ENCODE data around the gene AXIN2. TPM values are rescaled to one million over a fixed set of nuclear protein-coding genes. Genes with fewer than 3 reads are reported as not detected.

AXIN2 gene
- total RNA-seq, 1 donor from 2014 or later = under 0.01 TPM

DNA sequence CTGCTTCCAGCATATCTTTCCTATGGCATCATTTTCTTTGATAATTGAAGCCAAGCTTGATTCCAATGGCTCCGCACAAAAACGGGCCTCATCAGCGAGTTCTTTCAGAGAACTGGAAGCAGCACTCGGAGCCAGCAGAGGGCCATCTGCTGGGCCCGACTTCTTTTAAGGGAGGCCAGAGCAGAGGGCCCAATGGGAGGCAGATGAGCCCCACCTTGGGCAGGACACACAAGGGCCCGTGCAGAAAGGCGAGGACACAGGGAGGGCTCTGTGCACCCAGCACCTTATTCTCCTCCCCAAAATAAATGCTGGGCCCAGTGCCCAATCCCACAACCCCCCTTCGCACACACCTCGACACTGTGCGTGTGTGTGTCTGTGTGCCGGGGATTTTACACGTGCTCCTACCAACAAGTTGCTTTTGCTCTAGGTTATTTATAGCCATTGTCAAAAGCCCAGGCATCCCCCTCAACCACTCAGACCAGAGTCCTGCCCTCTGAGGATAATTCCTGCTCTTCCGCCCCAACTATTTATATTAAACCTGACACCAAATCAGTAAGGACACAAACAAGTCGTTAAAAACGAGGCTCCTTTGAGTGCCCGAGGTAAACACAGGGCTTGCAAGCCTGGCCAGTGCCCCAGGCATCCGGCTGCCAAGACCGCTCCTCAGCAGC is 6.8 kb downstream of the AXIN2 start:
- Histone ChIP-seq H3K36me3 (ENCODE audit: control insufficient read depth, insufficient read depth, low read length) (no peaks in the 10 kb centered on the region), H3K27me3 (ENCODE audit: control insufficient read depth, insufficient read depth, low read length) (peaks cover 29% of the 10 kb centered on the region), H3K4me3 (ENCODE audit: low read depth, low read length) (no peak overlapping the region)
- TF ChIP-seq, protein P1, sequence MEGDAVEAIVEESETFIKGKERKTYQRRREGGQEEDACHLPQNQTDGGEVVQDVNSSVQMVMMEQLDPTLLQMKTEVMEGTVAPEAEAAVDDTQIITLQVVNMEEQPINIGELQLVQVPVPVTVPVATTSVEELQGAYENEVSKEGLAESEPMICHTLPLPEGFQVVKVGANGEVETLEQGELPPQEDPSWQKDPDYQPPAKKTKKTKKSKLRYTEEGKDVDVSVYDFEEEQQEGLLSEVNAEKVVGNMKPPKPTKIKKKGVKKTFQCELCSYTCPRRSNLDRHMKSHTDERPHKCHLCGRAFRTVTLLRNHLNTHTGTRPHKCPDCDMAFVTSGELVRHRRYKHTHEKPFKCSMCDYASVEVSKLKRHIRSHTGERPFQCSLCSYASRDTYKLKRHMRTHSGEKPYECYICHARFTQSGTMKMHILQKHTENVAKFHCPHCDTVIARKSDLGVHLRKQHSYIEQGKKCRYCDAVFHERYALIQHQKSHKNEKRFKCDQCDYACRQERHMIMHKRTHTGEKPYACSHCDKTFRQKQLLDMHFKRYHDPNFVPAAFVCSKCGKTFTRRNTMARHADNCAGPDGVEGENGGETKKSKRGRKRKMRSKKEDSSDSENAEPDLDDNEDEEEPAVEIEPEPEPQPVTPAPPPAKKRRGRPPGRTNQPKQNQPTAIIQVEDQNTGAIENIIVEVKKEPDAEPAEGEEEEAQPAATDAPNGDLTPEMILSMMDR (IDR thresholded peaks at IDR 0.05; ENCODE audit: insufficient read depth, low read length, severe bottlenecking) = peak; percentile 17
- FAIRE-seq (no peak), DNase-seq (ENCODE audit: low read depth) (no peak)

DNA sequence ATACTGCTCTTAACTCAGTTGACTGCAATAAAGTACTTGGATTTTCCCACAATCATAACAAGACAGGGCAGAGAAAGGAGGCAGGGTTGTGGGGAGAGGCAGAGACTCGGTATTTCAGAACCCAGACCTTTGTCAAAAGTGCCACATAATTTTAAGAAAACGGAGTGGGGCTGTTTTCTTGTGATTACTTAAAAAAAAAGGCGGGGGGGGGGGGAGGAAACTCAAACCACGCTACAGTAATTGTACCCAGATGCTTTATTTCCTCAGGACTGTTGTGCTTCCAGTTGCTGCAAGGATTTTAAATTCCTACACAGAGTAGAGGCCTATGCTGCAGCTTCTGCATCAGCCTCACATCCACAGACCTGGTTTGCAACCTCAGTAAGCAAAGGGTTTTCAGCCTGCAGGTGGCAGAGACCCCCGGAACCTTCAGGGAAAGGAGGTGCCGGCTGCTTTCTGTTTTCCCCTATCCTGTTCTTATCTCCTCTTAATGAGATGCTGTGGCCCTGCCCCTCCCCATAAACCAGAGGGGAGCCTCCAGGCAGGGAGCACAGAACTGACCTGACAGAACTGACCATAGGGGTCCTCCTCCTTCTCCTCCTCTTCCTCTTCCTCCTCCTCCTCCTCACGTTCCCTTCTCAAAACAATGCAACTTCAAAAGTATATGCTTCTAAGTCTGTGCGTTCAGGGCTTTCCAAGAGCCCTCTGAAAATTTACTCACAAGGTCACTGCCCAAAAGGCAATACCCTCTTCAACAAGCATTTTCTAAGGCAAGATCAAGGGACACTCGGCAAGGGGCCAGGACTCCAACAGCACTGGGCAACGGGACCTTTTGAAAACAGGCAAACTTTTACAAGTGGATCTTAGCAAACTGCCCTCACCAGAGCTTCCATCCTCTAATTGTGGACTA is 7.5 kb downstream of the AXIN2 start:
- TF ChIP-seq, protein P1 (IDR thresholded peaks at IDR 0.05; ENCODE audit: insufficient read depth, low read length, severe bottlenecking) = no peak
- DNase-seq (ENCODE audit: low read depth) = no peak
- Histone ChIP-seq H3K27me3 (ENCODE audit: control insufficient read depth, insufficient read depth, low read length) (peaks cover 23% of the 10 kb centered on the region), H3K4me3 (ENCODE audit: low read depth, low read length) (no peak overlapping the region), H3K36me3 (ENCODE audit: control insufficient read depth, insufficient read depth, low read length) (no peaks in the 10 kb centered on the region)
- FAIRE-seq = no peak

DNA sequence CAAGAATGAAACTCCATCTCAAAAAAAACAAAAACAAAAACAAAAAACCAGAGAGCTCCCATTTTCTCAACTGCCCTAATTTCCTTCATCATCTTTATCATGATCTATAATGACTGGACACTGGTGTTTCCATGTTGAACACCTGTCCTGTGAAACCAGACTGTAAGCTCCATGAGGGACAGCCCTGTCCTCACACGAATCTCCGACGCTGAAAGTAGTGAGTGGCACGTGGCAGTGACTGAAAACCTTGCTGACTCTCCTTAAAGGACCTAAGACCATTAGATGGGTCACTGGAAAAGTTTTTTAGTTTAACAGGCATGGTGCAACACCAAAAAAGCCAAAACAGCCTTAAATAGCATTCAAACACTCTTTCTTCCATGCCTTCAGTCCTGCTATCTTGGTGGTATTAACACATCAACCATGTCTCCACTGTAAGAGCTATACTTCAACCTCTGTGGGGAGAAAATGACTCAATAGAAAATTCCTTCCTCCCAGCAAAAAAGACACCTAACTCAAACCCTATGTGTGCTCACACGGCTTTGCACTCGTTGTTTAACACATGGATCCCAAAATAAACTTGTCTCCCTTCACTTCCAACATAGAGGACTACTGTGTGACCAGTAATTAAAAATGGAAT is 8.3 kb downstream of the AXIN2 start:
- H3K4me3 ChIP-seq (ENCODE audit: low read depth, low read length) = no peak overlapping the region
- H3K27me3 ChIP-seq (ENCODE audit: control insufficient read depth, insufficient read depth, low read length) = peaks cover 15% of the 10 kb centered on the region
- TF ChIP-seq, protein P1 (IDR thresholded peaks at IDR 0.05; ENCODE audit: insufficient read depth, low read length, severe bottlenecking) = no peak
- no peaks in the 10 kb centered on the region for H3K36me3 ChIP-seq (ENCODE audit: control insufficient read depth, insufficient read depth, low read length)
- DNase-seq (ENCODE audit: low read depth) = no peak
- no peak for FAIRE-seq

DNA sequence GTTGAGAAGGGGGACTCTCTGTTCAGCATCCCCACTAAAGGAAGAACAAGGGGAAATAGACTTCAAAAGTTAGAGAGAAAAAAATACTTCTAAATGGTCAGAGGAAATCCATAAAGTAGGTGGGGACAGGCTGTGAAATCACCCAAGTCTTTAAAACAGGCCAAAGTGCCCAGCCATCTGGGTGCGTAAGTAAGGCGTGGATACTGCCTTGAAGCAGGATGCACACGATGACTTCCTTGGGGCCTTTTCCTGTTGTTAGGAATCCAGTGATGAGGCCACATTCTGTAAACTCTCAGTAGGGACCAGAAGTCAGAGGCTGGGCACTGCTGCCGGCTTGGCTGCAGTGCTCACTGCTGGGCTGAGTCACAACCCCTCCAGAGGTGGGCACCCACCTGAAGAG is 9.2 kb downstream of the AXIN2 start:
- TF ChIP-seq, protein P1 (IDR thresholded peaks at IDR 0.05; ENCODE audit: insufficient read depth, low read length, severe bottlenecking) = no peak
- Histone ChIP-seq H3K4me3 (ENCODE audit: low read depth, low read length) (no peak overlapping the region), H3K36me3 (ENCODE audit: control insufficient read depth, insufficient read depth, low read length) (no peaks in the 10 kb centered on the region), H3K27me3 (ENCODE audit: control insufficient read depth, insufficient read depth, low read length) (peaks cover 10% of the 10 kb centered on the region)
- DNase-seq (ENCODE audit: low read depth) = no peak
- no peak for FAIRE-seq

DNA sequence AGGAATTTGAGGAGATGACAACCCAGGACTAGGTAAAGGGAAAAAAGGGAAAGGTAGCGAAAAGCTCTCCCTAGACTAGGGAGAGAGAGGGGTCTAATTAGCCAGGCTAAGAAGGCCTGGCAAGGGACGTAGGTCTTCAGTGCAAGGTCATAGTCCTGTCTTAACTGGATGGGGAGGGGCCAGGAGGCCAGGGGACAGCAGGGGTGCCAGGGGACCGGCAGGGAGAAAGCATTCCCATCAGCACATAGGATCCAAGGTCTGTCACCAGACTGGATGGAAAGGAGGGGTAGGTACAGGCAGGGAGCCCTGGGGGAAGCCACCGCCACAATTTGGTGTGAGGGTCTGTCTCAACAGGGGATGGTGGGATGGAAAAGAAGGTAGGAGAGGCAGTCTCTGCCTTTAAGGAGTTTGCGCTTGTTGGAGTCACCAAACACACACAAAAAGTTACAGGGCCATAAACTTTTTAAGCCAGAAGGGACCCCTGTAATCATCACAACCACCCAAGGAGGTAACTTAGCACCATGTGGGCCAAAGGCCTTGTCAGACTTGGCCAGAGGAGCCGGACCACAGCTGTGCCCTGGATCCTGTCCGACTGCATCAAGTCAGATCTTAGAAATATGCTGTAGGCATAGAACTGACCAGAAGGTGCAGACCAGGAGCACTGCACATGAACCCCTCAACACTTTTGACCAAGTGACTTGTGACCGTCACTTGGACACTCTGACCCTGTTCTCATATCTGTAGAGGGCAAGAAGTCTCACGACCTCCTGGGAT is 10.0 kb downstream of the AXIN2 start:
- FAIRE-seq (no peak), DNase-seq (ENCODE audit: low read depth) (no peak)
- no peaks in the 10 kb centered on the region for H3K36me3 ChIP-seq (ENCODE audit: control insufficient read depth, insufficient read depth, low read length)
- H3K27me3 ChIP-seq (ENCODE audit: control insufficient read depth, insufficient read depth, low read length) = peaks cover 10% of the 10 kb centered on the region
- H3K4me3 ChIP-seq (ENCODE audit: low read depth, low read length) = no peak overlapping the region
- TF ChIP-seq, protein P1 (IDR thresholded peaks at IDR 0.05; ENCODE audit: insufficient read depth, low read length, severe bottlenecking) = no peak
